HCT116 (cell line): Measurements from ENCODE around the gene SRGAP3. TPM values are rescaled to one million over a fixed set of nuclear protein-coding genes. Genes with fewer than 3 reads are reported as not detected.

Experiments
- ATAC-seq: fragments of 200-7000 bp; cut with Tn5 transposase; 2 replicates; pipeline ENCODE4 v1.9.1; 2020; ENCODE audit warnings: mild to moderate bottlenecking, moderate library complexity
- BruUV-seq: library from RNA; stranded (reverse); fragments of 400-500 nt; replicated peaks from 2 replicates; lab custom pipeline; 2021; lab: Mats Ljungman, UMichigan
- CTCF ChIA-PET: fragments of 300-600 bp; sonication (Branson Sonifier 250); formaldehyde crosslinking; loops from one replicate; lab custom pipeline; 2021; ENCODE audit warnings: antibody characterized with exemption; lab: Charles Lee
- POLR2A ChIA-PET: fragments of 300-600, 350-600 bp; sonication (Branson Sonifier 250); formaldehyde crosslinking; loops from one replicate; lab custom pipeline; 2021; ENCODE audit warnings: antibody characterized with exemption; lab: Charles Lee
- RAD21 ChIA-PET, 2 experiments: fragments of 300-600 bp; sonication (Branson Sonifier 250); formaldehyde crosslinking; loops; one replicate each; lab custom pipeline; 2023; ENCODE audit warnings: low total read pairs in 2 of 2; ENCODE audit not compliant: uncharacterized antibody in 2 of 2, unreplicated experiment in 2 of 2, low non-redundant PET in 1 of 2; lab: Charles Lee
- DNase-seq: peaks from one replicate; pipeline ENCODE4 v3.0.0-alpha.2; 2010; ENCODE audit warnings: low read depth, low spot score
- H2AFZ ChIP-seq: fragments of 200-600 bp; shearing (Covaris generic), sonication (generic); 2 replicates; pipeline ENCODE4 v1.6.1; 2017; ENCODE audit warnings: low read depth, mixed run types, mixed read lengths, antibody characterized with exemption, low read length; ENCODE audit not compliant: poor library complexity, severe bottlenecking
- H3K27ac ChIP-seq: 2 replicates; pipeline ENCODE4 v1.5.1; 2012; ENCODE audit warnings: low read depth, low read length
- H3K27me3 ChIP-seq: fragments of 200-600 bp; sonication (generic); 2 replicates; pipeline ENCODE4 v1.6.1; 2016; ENCODE audit warnings: mixed run types, low read length, mixed read lengths; ENCODE audit not compliant: insufficient read depth
- H3K36me3 ChIP-seq, 2 experiments: fragments of 200-500 bp in 1 of 2; fragments of 200-600 bp in 1 of 2; sonication (Bioruptor generic) in 1 of 2; sonication (generic) in 1 of 2; 2 replicates each; pipeline versions ENCODE4 v1.5.1 to v1.6.1; 2014 to 2016; ENCODE audit warnings: low read length in 2 of 2, inconsistent platforms in 1 of 2, mixed read lengths in 1 of 2, mixed run types in 1 of 2; ENCODE audit not compliant: insufficient read depth in 2 of 2, control insufficient read depth in 1 of 2
- H3K4me1 ChIP-seq, 2 experiments: fragments of 200-600 bp in 1 of 2; sonication (generic) in 1 of 2; 2 replicates each; pipeline versions ENCODE4 v1.5.1 to v1.6.1; 2012 to 2017; ENCODE audit warnings: low read length in 2 of 2, inconsistent platforms in 1 of 2, mild to moderate bottlenecking in 1 of 2, mixed read lengths in 1 of 2, mixed run types in 1 of 2, moderate library complexity in 1 of 2; ENCODE audit not compliant: insufficient read depth in 2 of 2, control insufficient read depth in 1 of 2
- H3K4me2 ChIP-seq: fragments of 200-600 bp; sonication (generic); 2 replicates; pipeline ENCODE4 v1.6.1; 2017; ENCODE audit warnings: mixed run types, low read length, mixed read lengths
- H3K4me3 ChIP-seq, 2 experiments: fragments of 200-600 bp in 1 of 2; sonication (generic) in 1 of 2; replicated peaks in 1 of 2; 2 replicates each; pipeline ENCODE4 v1.5.1; 2011 to 2016; ENCODE audit warnings: low read length in 2 of 2, control low read depth in 1 of 2, low read depth in 1 of 2, mild to moderate bottlenecking in 1 of 2, mixed read lengths in 1 of 2, mixed run types in 1 of 2
- H3K79me2 ChIP-seq: fragments of 200-600 bp; sonication (generic); 2 replicates; pipeline ENCODE4 v1.6.1; 2017; ENCODE audit warnings: mild to moderate bottlenecking, mixed run types, low read length, moderate library complexity, mixed read lengths; ENCODE audit not compliant: insufficient read depth
- H3K9ac ChIP-seq: fragments of 200-600 bp; sonication (generic); 2 replicates; pipeline ENCODE4 v1.6.1; 2016; ENCODE audit warnings: low read length, mixed read lengths
- H3K9me2 ChIP-seq: fragments of 200-600 bp; sonication (generic), shearing (Covaris generic); 2 replicates; pipeline ENCODE4 v1.6.1; 2017; ENCODE audit warnings: mixed run types, mild to moderate bottlenecking, moderate library complexity; ENCODE audit not compliant: insufficient read depth
- H3K9me3 ChIP-seq, 2 experiments: fragments of 200-500 bp in 1 of 2; fragments of 200-600 bp in 1 of 2; sonication (Bioruptor generic) in 1 of 2; sonication (generic) in 1 of 2; 2 replicates each; pipeline ENCODE4 v1.6.1; 2014 to 2017; ENCODE audit warnings: low read length in 2 of 2, mixed read lengths in 2 of 2, inconsistent platforms in 1 of 2, low read depth in 1 of 2, mild to moderate bottlenecking in 1 of 2, mixed run types in 1 of 2, moderate library complexity in 1 of 2; ENCODE audit not compliant: control insufficient read depth in 1 of 2, insufficient read depth in 1 of 2
- H4K20me1 ChIP-seq: fragments of 200-600 bp; sonication (generic), shearing (Covaris generic); 2 replicates; pipeline ENCODE4 v1.6.1; 2017; ENCODE audit warnings: mixed run types, mild to moderate bottlenecking, moderate library complexity; ENCODE audit not compliant: insufficient read depth
- CTCF ChIP-seq, 3 experiments: fragments of 200-600 bp in 1 of 3; sonication (generic) in 1 of 3; IDR thresholded peaks in 2 of 3; conservative IDR thresholded peaks in 1 of 3; 2 replicates each; pipeline ENCODE4 v1.5.1; 2012 to 2017; ENCODE audit warnings: low read depth in 2 of 3, low read length in 2 of 3, antibody characterized with exemption in 1 of 3, borderline replicate concordance in 1 of 3, control low read depth in 1 of 3, mild to moderate bottlenecking in 1 of 3, mixed read lengths in 1 of 3, mixed run types in 1 of 3, moderate library complexity in 1 of 3; ENCODE audit not compliant: insufficient read depth in 1 of 3
- EZH2phosphoT487 ChIP-seq: fragments of 200-600 bp; IDR thresholded peaks from 2 replicates; pipeline ENCODE4 v1.6.1; 2018; ENCODE audit warnings: antibody characterized with exemption, borderline replicate concordance
- MAX ChIP-seq: IDR thresholded peaks from 2 replicates; pipeline ENCODE4 v1.6.1; 2012
- POLR2A ChIP-seq: IDR thresholded peaks from 2 replicates; pipeline ENCODE4 v1.7.0; 2011; ENCODE audit warnings: borderline replicate concordance; ENCODE audit not compliant: insufficient read depth, insufficient read length; ENCODE audit errors: extremely low read depth
- REST ChIP-seq: IDR thresholded peaks from 2 replicates; pipeline ENCODE4 v1.6.1; 2012; ENCODE audit warnings: low read depth
- SRF ChIP-seq: IDR thresholded peaks from 2 replicates; pipeline ENCODE4 v1.6.1; 2012; ENCODE audit warnings: low read depth
- TCF7L2 ChIP-seq: IDR thresholded peaks from 2 replicates; pipeline ENCODE4 v1.7.0; 2011; ENCODE audit warnings: borderline replicate concordance, inconsistent platforms; ENCODE audit not compliant: insufficient read depth, insufficient read length; ENCODE audit errors: extremely low read depth
- ZFX ChIP-seq: fragments of 450-650 bp; IDR thresholded peaks from 2 replicates; pipeline ENCODE4 v1.6.1; 2017
- ZNF274 ChIP-seq: fragments of 200-500 bp; sonication (Bioruptor generic); IDR thresholded peaks from 2 replicates; pipeline ENCODE4 v1.6.1; 2014; ENCODE audit warnings: mild to moderate bottlenecking, low read depth, low read length, inconsistent platforms
- intact Hi-C: fragments of 100-400 bp; cut with micrococcal nuclease; formaldehyde crosslinking; loops from 2 replicates; pipeline ENCODE4 v1.10.0; 2022
- total RNA-seq: library from RNA; stranded (reverse); gene quantifications from one replicate; pipeline ENCODE4 v1.2.1, GENCODE V29; 2021; ENCODE audit not compliant: unreplicated experiment

Gene SRGAP3
- total RNA-seq, 1 experiment from 2014 or later: 8.3 TPM

- ChIA-PET CTCF (no interaction called here), RAD21 (no interaction called here), POLR2A (no interaction called here)
- H3K79me2 ChIP-seq: no peaks in the 10 kb centered on the region
- intact Hi-C loops: no loop called here
- H3K27ac ChIP-seq: no peak overlapping the region
- H3K9me3 ChIP-seq: no peaks in the 10 kb centered on the region
- ATAC-seq: peak; percentile 75
- peak; percentile 3 for DNase-seq
- H3K27me3 ChIP-seq: no peaks in the 10 kb centered on the region
- H3K36me3 ChIP-seq: no peaks in the 10 kb centered on the region
- TF ChIP-seq ZFX: no peak
- TF ChIP-seq CTCF (IDR thresholded peaks at IDR 0.05 in 2 of 3, conservative IDR thresholded peaks at IDR 0.05 in 1 of 3; ENCODE audit: borderline replicate concordance in 1 of 3, insufficient read depth in 1 of 3, low read depth in 2 of 3, low read length in 2 of 3): peak in 2 of 3 experiments; percentile 23 to 37; a peak in 2 of 6 replicates
- TF ChIP-seq TCF7L2: no peak
- H3K4me1 ChIP-seq: peaks cover 8 to 16% of the 10 kb centered on the region in 2 experiments; a peak in 2 of 4 replicates
- no peak overlapping the region for H3K9ac ChIP-seq
- BruUV-seq: no TSS peak
- H2AFZ ChIP-seq: no peak overlapping the region
- no peak overlapping the region for H3K4me2 ChIP-seq
- H3K4me3 ChIP-seq: no peak overlapping the region
- H4K20me1 ChIP-seq: no peaks in the 10 kb centered on the region
- no peaks in the 10 kb centered on the region for H3K9me2 ChIP-seq
Observed at GRCh38 chr3:9078561-9079240, 170.7 kb downstream of the SRGAP3 start.

GRCh38 chr3:9077029-9077428 is 172.4 kb downstream of the SRGAP3 start:
- no peak for ATAC-seq
- POLR2A ChIA-PET: no interaction called here
- RAD21 ChIA-PET: no interaction called here
- DNase-seq: no peak
- no peaks in the 10 kb centered on the region for H3K27me3 ChIP-seq
- no peak overlapping the region for H2AFZ ChIP-seq
- no peak overlapping the region for H3K27ac ChIP-seq
- peaks cover 8 to 16% of the 10 kb centered on the region in 2 experiments; a peak in 2 of 4 replicates for H3K4me1 ChIP-seq
- no peak overlapping the region for H3K9ac ChIP-seq
- no peaks in the 10 kb centered on the region for H3K79me2 ChIP-seq
- H3K36me3 ChIP-seq: no peaks in the 10 kb centered on the region
- H3K9me3 ChIP-seq: no peaks in the 10 kb centered on the region
- BruUV-seq: no TSS peak
- H3K4me2 ChIP-seq: no peak overlapping the region
- no peaks in the 10 kb centered on the region for H3K9me2 ChIP-seq
- no peaks in the 10 kb centered on the region for H4K20me1 ChIP-seq
- CTCF ChIA-PET: no interaction called here
- no peak overlapping the region for H3K4me3 ChIP-seq
- intact Hi-C loops: no loop called here
- TF ChIP-seq CTCF (IDR thresholded peaks at IDR 0.05 in 2 of 3, conservative IDR thresholded peaks at IDR 0.05 in 1 of 3; ENCODE audit: borderline replicate concordance in 1 of 3, insufficient read depth in 1 of 3, low read depth in 2 of 3, low read length in 2 of 3) (no peak), EZH2phosphoT487 (no peak), MAX (no peak), ZNF274 (no peak), POLR2A (no peak), SRF (no peak), REST (no peak), TCF7L2 (no peak)
